HepG2 (cell line): ENCODE data around the gene SYMPK. TPM values are rescaled to one million over a fixed set of nuclear protein-coding genes. Genes with fewer than 3 reads are reported as not detected.

ENCODE experiments used
- BCL3 ChIP-seq: sonication (generic); formaldehyde crosslinking; IDR thresholded peaks from 2 replicates; pipeline ENCODE4 v1.5.1; 2020; ENCODE audit warnings: mild to moderate bottlenecking, missing genetic modification reagents, moderate library complexity
- REL ChIP-seq: sonication (generic); formaldehyde crosslinking; conservative IDR thresholded peaks from 2 replicates; pipeline ENCODE4 v1.8.0; 2022; ENCODE audit warnings: mild to moderate bottlenecking, missing genetic modification reagents, moderate library complexity
- RNF2 ChIP-seq: fragments of 450-650 bp; conservative IDR thresholded peaks from 2 replicates; pipeline ENCODE4 v1.6.1; 2016; ENCODE audit warnings: low read depth
- SIN3A ChIP-seq: IDR thresholded peaks from 2 replicates; pipeline ENCODE4 v1.6.1; 2011; ENCODE audit warnings: low read depth, mild to moderate bottlenecking, control low read depth, low read length, borderline replicate concordance
- TBX3 ChIP-seq: fragments of 450-650 bp; IDR thresholded peaks from 2 replicates; pipeline ENCODE4 v1.6.1; 2017; ENCODE audit warnings: antibody characterized with exemption, mild to moderate bottlenecking, inconsistent platforms, borderline replicate concordance
- TGIF2 ChIP-seq: IDR thresholded peaks from 2 replicates; pipeline ENCODE4 v1.6.1; 2016; ENCODE audit warnings: control low read depth, missing compliant biosample characterization
- ZNF12 ChIP-seq: sonication (generic); formaldehyde crosslinking; IDR thresholded peaks from 2 replicates; pipeline ENCODE4 v1.5.0; 2020; ENCODE audit warnings: missing genetic modification reagents
- ZNF317 ChIP-seq: sonication (generic); formaldehyde crosslinking; IDR thresholded peaks from 2 replicates; pipeline ENCODE4 v1.5.0; 2020; ENCODE audit warnings: mild to moderate bottlenecking, missing genetic modification reagents
- ZNF558 ChIP-seq: sonication (generic); formaldehyde crosslinking; IDR thresholded peaks from 2 replicates; pipeline ENCODE4 v1.9.0; 2022; ENCODE audit warnings: mild to moderate bottlenecking, missing genetic modification reagents, borderline replicate concordance
- ZNF607 ChIP-seq: sonication (generic); formaldehyde crosslinking; IDR thresholded peaks from 2 replicates; pipeline ENCODE4 v1.5.1; 2020; ENCODE audit warnings: missing genetic modification reagents, mild to moderate bottlenecking, borderline replicate concordance
- ZNF816 ChIP-seq: sonication (generic); formaldehyde crosslinking; IDR thresholded peaks from 2 replicates; pipeline ENCODE4 v1.8.0; 2022; ENCODE audit warnings: missing genetic modification reagents, mild to moderate bottlenecking, borderline replicate concordance
- ZNF891 ChIP-seq: sonication (generic); formaldehyde crosslinking; IDR thresholded peaks from 2 replicates; pipeline ENCODE4 v1.5.0; 2020; ENCODE audit warnings: mild to moderate bottlenecking, missing genetic modification reagents
- polyA plus RNA-seq, 8 experiments: library from polyadenylated mRNA; depleted of rRNA in 3 of 8; stranded (reverse) in 7 of 8; unstranded in 1 of 8; fragments of >200 nt; fragmentation: Illumina TruSeq in 4 of 8; extraction: Trizol in 4 of 8; gene quantifications; 2 replicates each; pipeline versions ENCODE4 v1.2.1 to v1.2.3, GENCODE V29; 2011 to 2016; ENCODE audit warnings: low read depth in 4 of 8, missing spikeins in 1 of 8, mixed read lengths in 1 of 8; ENCODE audit not compliant: insufficient read depth in 1 of 8
- total RNA-seq, 5 experiments: library from RNA; depleted of rRNA; stranded (reverse); fragments of >200 nt; fragmentation: Illumina TruSeq; extraction: Trizol; gene quantifications; 2 replicates each; pipeline ENCODE4 v1.2.3, GENCODE V29; 2016; ENCODE audit warnings: low read depth in 1 of 5
- TF ChIP-seq, protein P1 (sequence below): sonication (generic); formaldehyde crosslinking; IDR thresholded peaks from 2 replicates; pipeline ENCODE4 v1.4.0; 2020; ENCODE audit warnings: missing genetic modification reagents, borderline replicate concordance
- TF ChIP-seq, protein P2 (sequence below): sonication (generic); formaldehyde crosslinking; IDR thresholded peaks from 2 replicates; pipeline ENCODE4 v1.5.1; 2020; ENCODE audit warnings: mild to moderate bottlenecking, missing genetic modification reagents, borderline replicate concordance
- TF ChIP-seq, protein P3 (sequence below): sonication (generic); formaldehyde crosslinking; IDR thresholded peaks from 2 replicates; pipeline ENCODE4 v1.5.1; 2020; ENCODE audit warnings: mild to moderate bottlenecking, missing genetic modification reagents, moderate library complexity

SYMPK gene
- total and polyA plus RNA-seq, 2 of the 13 experiments (the other 11 are each of a cell fraction or from before 2014, with no cell fraction given): 21.9 to 55.7 TPM

DNA sequence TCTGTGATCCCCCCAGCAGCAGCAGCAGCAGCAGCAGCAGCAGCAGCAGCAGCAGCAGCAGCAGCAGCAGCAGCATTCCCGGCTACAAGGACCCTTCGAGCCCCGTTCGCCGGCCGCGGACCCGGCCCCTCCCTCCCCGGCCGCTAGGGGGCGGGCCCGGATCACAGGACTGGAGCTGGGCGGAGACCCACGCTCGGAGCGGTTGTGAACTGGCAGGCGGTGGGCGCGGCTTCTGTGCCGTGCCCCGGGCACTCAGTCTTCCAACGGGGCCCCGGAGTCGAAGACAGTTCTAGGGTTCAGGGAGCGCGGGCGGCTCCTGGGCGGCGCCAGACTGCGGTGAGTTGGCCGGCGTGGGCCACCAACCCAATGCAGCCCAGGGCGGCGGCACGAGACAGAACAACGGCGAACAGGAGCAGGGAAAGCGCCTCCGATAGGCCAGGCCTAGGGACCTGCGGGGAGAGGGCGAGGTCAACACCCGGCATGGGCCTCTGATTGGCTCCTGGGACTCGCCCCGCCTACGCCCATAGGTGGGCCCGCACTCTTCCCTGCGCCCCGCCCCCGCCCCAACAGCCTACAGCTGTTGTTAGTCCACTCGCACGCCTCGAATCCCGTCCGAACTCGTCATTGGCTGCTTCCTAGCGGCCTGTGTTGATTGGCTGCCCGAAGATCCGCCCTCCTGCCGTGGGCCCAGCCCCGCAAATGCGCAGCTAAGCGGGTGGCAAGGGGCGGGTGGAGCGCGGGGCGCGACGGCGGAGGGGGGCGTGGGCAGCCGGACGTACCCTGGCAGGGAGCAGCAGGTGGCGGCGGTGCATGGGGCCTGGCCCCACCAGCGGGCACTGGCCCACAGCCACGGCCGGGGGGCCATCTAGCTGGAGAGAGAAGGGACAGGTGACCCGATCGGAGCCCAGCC is 92.5 kb downstream of the SYMPK start (continued):
- TF ChIP-seq, protein P1, sequence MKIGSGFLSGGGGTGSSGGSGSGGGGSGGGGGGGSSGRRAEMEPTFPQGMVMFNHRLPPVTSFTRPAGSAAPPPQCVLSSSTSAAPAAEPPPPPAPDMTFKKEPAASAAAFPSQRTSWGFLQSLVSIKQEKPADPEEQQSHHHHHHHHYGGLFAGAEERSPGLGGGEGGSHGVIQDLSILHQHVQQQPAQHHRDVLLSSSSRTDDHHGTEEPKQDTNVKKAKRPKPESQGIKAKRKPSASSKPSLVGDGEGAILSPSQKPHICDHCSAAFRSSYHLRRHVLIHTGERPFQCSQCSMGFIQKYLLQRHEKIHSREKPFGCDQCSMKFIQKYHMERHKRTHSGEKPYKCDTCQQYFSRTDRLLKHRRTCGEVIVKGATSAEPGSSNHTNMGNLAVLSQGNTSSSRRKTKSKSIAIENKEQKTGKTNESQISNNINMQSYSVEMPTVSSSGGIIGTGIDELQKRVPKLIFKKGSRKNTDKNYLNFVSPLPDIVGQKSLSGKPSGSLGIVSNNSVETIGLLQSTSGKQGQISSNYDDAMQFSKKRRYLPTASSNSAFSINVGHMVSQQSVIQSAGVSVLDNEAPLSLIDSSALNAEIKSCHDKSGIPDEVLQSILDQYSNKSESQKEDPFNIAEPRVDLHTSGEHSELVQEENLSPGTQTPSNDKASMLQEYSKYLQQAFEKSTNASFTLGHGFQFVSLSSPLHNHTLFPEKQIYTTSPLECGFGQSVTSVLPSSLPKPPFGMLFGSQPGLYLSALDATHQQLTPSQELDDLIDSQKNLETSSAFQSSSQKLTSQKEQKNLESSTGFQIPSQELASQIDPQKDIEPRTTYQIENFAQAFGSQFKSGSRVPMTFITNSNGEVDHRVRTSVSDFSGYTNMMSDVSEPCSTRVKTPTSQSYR: peak; percentile 6; the same call in 1 of the 2 replicates
- TF ChIP-seq SIN3A (peak; percentile 68; the same call in 1 of the 2 replicates), ZNF891 (CRISPR knock-in tag) (peak; percentile 71), REL (CRISPR knock-in tag) (peak; percentile 24), RNF2 (peak; percentile 92), ZNF12 (CRISPR knock-in tag) (0 out of 2 replicates have a peak, but pooled peaks have one; percentile 41), ZNF558 (CRISPR knock-in tag) (peak; percentile 85; the same call in 1 of the 2 replicates), ZNF607 (CRISPR knock-in tag) (peak; percentile 75; the same call in 1 of the 2 replicates), ZNF317 (CRISPR knock-in tag) (peak; percentile 36; the same call in 1 of the 2 replicates), ZNF816 (CRISPR knock-in tag) (peak; percentile 58; the same call in 1 of the 2 replicates), TGIF2 (CRISPR knock-in tag) (no peak; the same call in none of the 2 replicates), BCL3 (CRISPR knock-in tag) (peak; percentile 75), TBX3 (peak; percentile 72; the same call in 1 of the 2 replicates)
- TF ChIP-seq, protein P2, sequence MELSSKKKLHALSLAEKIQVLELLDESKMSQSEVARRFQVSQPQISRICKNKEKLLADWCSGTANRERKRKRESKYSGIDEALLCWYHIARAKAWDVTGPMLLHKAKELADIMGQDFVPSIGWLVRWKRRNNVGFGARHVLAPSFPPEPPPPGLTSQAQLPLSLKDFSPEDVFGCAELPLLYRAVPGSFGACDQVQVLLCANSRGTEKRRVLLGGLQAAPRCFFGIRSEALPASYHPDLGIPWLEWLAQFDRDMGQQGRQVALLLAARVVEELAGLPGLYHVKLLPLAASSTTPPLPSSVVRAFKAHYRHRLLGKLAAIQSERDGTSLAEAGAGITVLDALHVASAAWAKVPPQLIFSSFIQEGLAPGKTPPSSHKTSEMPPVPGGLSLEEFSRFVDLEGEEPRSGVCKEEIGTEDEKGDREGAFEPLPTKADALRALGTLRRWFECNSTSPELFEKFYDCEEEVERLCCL (CRISPR knock-in tag): peak; percentile 94; the same call in 1 of the 2 replicates
- TF ChIP-seq, protein P3, sequence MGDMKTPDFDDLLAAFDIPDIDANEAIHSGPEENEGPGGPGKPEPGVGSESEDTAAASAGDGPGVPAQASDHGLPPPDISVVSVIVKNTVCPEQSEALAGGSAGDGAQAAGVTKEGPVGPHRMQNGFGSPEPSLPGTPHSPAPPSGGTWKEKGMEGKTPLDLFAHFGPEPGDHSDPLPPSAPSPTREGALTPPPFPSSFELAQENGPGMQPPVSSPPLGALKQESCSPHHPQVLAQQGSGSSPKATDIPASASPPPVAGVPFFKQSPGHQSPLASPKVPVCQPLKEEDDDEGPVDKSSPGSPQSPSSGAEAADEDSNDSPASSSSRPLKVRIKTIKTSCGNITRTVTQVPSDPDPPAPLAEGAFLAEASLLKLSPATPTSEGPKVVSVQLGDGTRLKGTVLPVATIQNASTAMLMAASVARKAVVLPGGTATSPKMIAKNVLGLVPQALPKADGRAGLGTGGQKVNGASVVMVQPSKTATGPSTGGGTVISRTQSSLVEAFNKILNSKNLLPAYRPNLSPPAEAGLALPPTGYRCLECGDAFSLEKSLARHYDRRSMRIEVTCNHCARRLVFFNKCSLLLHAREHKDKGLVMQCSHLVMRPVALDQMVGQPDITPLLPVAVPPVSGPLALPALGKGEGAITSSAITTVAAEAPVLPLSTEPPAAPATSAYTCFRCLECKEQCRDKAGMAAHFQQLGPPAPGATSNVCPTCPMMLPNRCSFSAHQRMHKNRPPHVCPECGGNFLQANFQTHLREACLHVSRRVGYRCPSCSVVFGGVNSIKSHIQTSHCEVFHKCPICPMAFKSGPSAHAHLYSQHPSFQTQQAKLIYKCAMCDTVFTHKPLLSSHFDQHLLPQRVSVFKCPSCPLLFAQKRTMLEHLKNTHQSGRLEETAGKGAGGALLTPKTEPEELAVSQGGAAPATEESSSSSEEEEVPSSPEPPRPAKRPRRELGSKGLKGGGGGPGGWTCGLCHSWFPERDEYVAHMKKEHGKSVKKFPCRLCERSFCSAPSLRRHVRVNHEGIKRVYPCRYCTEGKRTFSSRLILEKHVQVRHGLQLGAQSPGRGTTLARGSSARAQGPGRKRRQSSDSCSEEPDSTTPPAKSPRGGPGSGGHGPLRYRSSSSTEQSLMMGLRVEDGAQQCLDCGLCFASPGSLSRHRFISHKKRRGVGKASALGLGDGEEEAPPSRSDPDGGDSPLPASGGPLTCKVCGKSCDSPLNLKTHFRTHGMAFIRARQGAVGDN (CRISPR knock-in tag): peak; percentile 94
